Measurements from ENCODE around the gene HPCAL4. TPM values are rescaled to one million over a fixed set of nuclear protein-coding genes. Genes with fewer than 3 reads are reported as not detected.

HPCAL4 gene
- total RNA-seq: not detected in 2 replicates
- long read RNA-seq: 0 reads

DNA sequence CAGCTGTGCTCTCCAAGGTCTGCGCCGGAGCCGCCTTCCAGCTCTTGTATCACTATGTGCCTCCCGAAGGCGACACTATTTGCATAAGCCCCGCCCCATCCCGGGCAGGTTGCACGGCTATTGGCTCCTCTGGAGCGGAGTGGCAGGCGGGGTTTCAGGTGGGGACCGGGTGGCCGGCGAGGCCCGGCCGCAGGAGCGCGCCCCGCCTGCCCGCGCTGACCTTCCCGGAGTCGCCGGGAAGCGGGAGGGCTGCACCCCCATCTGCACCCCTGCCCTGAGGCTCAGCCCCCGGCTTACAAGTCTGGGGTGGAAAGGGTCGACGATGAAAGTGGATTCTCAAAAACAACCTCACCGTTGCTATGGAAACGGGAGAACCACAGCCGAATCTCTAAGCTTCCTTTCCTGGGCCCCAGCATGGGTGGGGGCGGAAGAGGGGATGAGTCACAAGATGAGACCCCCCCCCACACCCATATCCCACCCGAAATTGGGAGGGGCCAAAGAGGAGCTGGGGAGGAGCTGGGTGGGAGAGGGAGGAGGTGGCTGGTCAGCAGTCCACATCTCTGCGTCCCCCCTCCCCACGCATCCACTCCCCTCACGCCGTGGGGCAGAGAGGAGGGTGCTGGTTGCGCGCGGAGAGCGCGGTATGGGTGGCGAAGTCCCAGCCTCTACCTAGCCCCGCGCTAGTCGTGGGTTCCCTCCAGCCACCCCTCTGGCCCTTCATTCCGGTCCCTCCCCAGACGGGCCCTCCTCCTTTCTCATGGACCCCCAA, at the start of gene HPCAL4:
Gene HPCAL4, minus strand, starts transcription at position 51 of the 769 bp plus-strand sequence. CDS start 6,830 bp downstream, outside the sequence.
- H3K4me1 Mint-ChIP-seq (ENCODE audit: unreplicated experiment): peaks cover 16% of the 10 kb centered on the region
- peak; percentile 94 for DNase-seq (ENCODE audit: extremely low spot score, unreplicated experiment)
- H3K9me3 Mint-ChIP-seq (ENCODE audit: unreplicated experiment): no peaks in the 10 kb centered on the region
- peaks cover 78% of the 10 kb centered on the region for H3K27me3 Mint-ChIP-seq (ENCODE audit: unreplicated experiment)
- H3K4me3 Mint-ChIP-seq (ENCODE audit: unreplicated experiment): peak within 1 kb of the TSS; percentile 40
- no peaks in the 10 kb centered on the region for H3K36me3 Mint-ChIP-seq (ENCODE audit: unreplicated experiment)
- TF ChIP-seq, protein P1, sequence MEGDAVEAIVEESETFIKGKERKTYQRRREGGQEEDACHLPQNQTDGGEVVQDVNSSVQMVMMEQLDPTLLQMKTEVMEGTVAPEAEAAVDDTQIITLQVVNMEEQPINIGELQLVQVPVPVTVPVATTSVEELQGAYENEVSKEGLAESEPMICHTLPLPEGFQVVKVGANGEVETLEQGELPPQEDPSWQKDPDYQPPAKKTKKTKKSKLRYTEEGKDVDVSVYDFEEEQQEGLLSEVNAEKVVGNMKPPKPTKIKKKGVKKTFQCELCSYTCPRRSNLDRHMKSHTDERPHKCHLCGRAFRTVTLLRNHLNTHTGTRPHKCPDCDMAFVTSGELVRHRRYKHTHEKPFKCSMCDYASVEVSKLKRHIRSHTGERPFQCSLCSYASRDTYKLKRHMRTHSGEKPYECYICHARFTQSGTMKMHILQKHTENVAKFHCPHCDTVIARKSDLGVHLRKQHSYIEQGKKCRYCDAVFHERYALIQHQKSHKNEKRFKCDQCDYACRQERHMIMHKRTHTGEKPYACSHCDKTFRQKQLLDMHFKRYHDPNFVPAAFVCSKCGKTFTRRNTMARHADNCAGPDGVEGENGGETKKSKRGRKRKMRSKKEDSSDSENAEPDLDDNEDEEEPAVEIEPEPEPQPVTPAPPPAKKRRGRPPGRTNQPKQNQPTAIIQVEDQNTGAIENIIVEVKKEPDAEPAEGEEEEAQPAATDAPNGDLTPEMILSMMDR (IDR thresholded peaks at IDR 0.05): no peak
- no peak within 1 kb of the TSS for H3K27ac Mint-ChIP-seq (ENCODE audit: unreplicated experiment)

DNA sequence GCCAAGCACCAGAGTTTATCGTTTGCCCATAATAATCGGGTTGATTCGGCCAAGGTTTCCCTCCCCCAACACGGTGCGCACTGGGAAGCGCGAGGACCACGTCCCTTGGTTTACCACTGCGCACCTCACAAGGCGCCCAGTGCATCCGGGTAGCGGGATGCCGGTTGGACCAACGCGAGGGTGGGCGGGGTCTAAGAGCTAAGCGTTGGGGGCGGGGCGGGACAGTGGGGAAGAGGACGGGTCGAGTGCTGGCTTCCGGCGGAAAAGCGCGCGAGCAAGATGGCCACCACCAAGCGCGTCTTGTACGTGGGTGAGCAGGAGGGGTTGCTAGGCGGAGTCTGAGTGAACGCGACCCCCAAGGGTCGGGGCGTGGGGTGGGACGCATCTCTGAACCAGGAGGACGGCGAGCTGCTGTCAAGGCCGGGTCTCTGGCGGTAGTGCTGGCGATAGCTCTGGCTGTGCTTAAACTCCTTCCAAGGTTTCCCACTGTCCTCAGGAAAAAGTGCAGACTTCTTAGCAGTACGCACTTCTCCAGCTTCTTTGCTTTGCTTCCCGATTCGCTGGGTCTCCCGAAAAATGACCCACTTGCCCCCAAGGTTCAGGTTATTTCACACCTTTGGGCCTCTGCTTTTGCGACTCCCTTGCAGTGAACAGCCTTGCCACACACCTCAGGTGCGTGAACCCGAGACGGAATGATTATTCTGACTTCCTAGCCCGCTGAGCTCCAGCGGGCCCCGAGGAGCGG, 47.6 kb upstream of the HPCAL4 start, which contains the start of gene PPIE:
Gene PPIE, plus strand, starts transcription at position 261 of the 745 bp plus-strand sequence. Its CDS starts 19 bp downstream, at position 280.
- peaks cover 16% of the 10 kb centered on the region for H3K36me3 Mint-ChIP-seq (ENCODE audit: unreplicated experiment)
- peaks cover 17% of the 10 kb centered on the region for H3K27me3 Mint-ChIP-seq (ENCODE audit: unreplicated experiment)
- peak within 1 kb of the TSS; percentile 90 for H3K27ac Mint-ChIP-seq (ENCODE audit: unreplicated experiment)
- peaks cover 21% of the 10 kb centered on the region for H3K4me1 Mint-ChIP-seq (ENCODE audit: unreplicated experiment)
- peak within 1 kb of the TSS; percentile 96 for H3K4me3 Mint-ChIP-seq (ENCODE audit: unreplicated experiment)
- H3K9me3 Mint-ChIP-seq (ENCODE audit: unreplicated experiment): no peaks in the 10 kb centered on the region
- TF ChIP-seq, protein P1 (IDR thresholded peaks at IDR 0.05): no peak
- DNase-seq (ENCODE audit: extremely low spot score, unreplicated experiment): peak; percentile 95

DNA sequence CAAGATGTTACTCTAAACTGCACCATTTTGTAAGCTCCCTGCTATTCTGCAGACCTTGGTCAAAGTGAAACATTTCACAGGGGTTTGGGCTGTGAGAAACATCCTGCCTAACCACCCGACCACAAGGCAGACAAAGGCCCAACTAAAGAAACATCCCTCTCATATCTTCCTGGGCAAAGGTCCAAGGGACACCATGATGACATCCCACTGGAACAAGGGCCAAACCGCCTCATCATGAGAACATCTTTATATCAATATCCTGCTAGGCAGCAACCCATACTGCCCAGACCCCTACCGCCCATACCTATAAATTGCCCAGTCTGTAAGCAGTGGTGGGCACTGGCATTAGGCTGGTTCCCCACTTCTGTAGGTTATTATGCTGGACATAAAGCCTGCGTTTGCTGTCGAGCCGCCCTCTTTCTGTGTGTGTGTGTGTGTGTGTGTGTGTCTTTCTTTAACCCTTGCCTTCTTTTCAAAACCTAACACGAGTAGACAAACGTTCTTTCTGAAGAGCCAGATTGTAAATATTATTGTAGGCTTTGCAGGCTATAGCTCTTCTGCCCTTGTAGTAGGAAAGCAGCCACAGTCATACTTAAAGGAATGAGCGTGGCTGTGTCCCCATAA, 46.4 kb upstream of the HPCAL4 start:
- no peak for DNase-seq (ENCODE audit: extremely low spot score, unreplicated experiment)
- TF ChIP-seq, protein P1 (IDR thresholded peaks at IDR 0.05): no peak
- H3K27ac Mint-ChIP-seq (ENCODE audit: unreplicated experiment): no peak overlapping the region
- H3K27me3 Mint-ChIP-seq (ENCODE audit: unreplicated experiment): peaks cover 29% of the 10 kb centered on the region
- H3K36me3 Mint-ChIP-seq (ENCODE audit: unreplicated experiment): peaks cover 13% of the 10 kb centered on the region
- peak overlapping the region; percentile 96 for H3K4me3 Mint-ChIP-seq (ENCODE audit: unreplicated experiment)
- peaks cover 21% of the 10 kb centered on the region for H3K4me1 Mint-ChIP-seq (ENCODE audit: unreplicated experiment)
- H3K9me3 Mint-ChIP-seq (ENCODE audit: unreplicated experiment): no peaks in the 10 kb centered on the region

DNA sequence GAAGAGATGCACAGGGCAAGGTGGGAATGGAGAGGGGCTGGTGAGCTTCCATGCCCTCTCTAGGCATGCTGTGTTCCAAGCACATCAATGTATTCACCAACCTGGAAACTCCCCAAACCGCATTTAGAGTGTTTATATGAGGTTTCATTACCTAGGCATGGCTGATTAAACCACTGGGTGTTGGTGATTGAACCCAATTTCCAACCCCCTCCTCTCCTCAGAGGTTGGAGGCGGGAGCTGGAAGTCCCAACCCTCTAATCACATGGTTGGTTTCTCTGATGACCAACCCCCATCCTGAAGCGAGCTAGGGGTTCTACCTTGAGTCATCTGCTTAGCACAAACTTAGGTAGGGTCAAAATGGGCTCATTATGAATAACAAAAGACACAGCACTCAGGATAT, 44.5 kb upstream of the HPCAL4 start:
- Mint-ChIP-seq H3K27me3 (ENCODE audit: unreplicated experiment) (peaks cover 38% of the 10 kb centered on the region), H3K4me3 (ENCODE audit: unreplicated experiment) (no peak overlapping the region), H3K9me3 (ENCODE audit: unreplicated experiment) (no peaks in the 10 kb centered on the region), H3K36me3 (ENCODE audit: unreplicated experiment) (peaks cover 3% of the 10 kb centered on the region), H3K4me1 (ENCODE audit: unreplicated experiment) (peaks cover 19% of the 10 kb centered on the region), H3K27ac (ENCODE audit: unreplicated experiment) (no peak overlapping the region)
- TF ChIP-seq, protein P1 (IDR thresholded peaks at IDR 0.05): no peak
- DNase-seq (ENCODE audit: extremely low spot score, unreplicated experiment): no peak
